ENCODE results near the gene PAMR1.

The PAMR1 gene

DNA sequence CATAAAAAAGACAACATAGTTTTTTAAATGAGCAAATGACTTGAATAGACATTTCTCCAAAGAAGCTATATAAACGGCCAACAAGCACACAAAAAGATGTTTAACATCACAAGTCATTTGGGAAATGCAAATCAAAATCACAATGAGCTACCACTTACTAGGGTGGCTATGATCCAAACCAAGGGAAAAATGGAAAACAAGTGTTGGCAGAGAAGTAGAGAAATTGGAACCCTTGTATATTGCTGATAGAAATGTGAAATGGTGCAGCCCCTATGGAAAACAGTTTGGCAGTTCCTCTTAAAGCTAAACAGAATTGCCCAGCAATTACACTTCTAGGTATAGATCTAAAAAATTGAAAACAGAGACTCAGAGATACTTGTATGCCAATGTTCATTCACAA is 29.0 kb downstream of the PAMR1 start:
- no peak for DNase-seq (ENCODE audit: low spot score)

DNA sequence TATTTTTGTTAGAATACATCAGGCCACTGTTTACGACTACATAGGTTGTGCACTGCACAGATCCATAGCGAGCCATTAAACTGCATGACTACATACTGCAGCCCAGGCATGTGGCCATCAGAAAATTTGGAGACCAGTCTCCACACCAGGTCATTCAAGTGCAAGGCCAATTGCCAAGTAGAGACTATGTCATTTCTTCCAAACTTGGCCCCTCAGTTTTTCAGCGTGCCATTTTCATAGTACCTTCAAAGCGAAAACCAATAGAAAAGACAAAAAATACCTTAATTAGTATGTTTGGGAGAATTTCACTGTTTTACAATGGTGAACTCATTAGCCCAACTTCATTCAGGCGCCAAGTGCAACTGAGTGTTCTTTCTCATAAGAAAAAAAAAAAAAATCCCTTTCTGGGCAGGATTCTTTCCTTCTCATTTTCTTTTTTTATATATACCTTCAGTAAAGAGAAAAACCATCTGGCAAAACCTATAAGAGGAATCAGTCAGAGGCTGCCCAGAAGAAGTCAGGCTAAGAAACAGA is 30.4 kb downstream of the PAMR1 start:
- no peak for DNase-seq (ENCODE audit: low spot score)

DNA sequence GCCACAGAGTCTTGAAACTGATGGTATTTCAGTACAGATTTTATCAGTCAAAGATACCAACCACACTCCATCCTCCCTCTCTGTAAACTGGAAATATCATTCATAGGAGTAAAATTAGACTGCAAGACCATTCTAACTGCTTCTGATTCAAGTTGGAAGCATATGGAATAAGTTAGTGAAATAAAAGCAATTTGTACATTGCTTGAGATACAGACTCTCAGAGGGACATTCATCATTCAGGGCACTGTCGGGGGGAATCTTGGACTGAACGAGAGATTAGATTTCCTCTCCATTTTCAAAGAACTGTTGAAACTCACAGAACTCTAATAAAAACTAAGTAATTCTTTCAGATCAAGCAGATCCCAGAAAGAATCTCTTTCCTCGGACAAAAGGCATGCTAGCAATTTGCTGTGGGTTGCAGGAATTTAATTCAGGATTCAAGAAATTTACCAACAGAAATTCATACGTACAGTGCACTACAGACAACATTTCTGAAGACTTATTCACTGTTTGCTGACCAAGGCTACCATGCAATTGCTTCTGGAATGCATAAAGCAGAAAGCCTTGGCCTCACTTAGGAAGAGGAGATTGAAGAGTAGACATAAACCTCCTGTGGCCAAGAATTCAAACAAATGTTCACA is 34.1 kb downstream of the PAMR1 start:
- DNase-seq (ENCODE audit: low spot score) = no peak

DNA sequence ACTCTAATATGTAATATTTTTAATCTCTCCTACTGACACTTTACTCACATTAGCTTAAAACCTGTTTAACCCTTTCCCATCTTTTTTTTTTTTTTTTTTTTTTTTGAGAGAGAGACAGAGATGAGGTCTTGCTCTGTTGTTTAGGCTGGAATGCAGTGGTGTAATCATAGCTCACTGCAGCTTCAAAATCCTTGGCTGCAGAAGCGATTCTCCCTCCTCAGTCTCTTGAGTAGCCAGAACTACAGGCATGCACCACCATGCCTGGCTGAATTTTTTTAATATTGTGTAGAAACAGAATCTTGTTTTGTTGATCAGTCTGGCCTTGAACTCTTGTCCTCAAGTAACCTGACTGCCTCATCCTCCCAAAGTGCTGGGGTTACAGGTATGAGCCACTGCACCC is 37.3 kb downstream of the PAMR1 start:
- DNase-seq (ENCODE audit: low spot score) = no peak

DNA sequence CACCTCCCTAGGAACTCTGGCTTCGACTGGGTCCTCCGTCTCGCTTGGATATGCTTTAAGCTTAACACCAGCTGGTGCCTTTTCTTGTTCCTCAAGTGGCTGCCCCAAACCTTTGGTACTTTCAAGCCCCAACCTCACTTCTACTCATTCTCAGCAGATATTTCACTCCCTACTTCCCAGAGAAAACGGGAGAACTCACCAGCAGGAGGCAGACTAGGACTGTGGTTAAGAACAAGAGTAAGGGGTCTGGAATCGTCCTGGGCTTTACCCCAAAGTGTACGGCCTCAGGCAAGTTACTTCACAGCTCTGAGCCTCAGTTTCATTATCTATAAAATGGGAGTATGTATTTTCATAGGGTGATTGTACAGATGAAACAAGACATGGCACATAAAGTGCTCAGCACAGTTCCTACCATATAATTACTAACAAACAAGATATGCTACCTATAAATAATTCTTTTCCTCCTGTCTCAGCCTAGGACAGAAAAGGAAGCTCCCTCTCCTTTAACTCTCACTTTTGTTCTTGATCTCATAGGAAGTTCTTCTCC is 37.8 kb downstream of the PAMR1 start:
- peak; percentile 58 for DNase-seq (ENCODE audit: low spot score)

DNA sequence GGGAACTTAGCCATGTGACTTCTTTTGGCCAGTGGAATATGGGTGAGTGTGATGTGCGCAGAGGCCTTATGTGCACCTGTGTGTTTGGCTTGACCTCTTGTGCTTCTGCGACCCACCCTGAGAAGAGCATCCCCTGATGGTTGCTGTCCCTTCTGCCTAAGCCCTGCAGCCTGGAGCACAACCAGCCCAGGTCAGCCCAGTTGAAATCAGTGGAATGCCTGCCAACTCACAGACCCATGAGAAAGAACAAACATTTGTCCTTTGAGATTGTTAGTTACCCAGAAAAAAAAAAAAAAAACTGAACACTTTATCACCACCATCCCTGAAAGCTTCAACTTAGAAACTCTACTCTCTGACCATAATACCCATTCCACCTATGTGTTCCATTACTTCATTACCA is 38.5 kb downstream of the PAMR1 start:
- DNase-seq (ENCODE audit: low spot score) = no peak

DNA sequence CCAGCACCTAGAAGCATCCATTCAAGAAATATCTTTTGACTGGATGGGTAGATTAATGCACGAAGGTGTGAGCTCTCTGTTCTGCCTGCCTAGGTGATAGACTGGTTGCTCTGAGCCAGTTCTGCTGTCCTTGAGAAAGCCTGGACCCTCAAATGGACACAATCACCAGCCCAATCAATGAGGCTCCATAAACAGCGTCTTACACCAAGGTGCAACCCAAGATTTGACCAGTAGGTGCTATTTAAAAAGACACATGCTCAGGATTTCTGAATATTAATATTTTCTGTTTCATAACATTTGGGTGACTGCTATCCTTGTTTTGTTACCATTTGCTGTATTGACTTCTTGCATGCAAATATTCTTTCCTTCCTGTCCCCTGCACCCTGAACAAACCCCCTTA is 39.0 kb downstream of the PAMR1 start:
- DNase-seq (ENCODE audit: low spot score) = no peak

DNA sequence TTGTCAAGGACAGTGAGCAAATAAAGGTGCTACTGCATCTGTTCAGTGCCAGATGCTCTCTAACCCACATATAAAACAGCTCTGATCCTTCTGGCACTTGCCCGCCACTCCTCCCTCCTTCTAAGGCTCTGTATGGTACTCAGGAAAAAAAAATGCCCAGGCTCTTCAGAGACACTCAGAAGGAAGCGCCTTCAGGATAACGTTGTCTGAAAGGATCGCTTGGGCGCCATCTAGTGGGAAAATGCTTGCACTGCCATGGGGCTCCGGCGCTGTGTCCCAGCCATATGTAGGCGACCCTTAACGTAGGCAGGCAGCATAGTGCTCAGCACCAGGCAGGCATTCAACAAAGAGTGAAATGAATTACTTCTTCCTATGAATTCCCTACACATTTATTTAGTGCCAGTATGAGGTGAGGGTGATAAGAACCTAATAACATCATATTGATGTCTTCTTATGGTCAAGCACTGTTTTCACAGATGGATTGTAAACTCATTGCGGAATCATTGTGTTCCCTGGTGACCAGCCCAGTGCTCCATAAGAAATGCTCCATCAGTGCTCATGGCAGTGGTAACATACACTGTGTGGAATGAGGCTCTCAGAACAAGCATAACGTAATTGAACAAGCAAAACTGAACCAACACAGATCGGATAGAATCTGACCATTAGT is 39.6 kb downstream of the PAMR1 start:
- peak; percentile 82 for DNase-seq (ENCODE audit: low spot score)

DNA sequence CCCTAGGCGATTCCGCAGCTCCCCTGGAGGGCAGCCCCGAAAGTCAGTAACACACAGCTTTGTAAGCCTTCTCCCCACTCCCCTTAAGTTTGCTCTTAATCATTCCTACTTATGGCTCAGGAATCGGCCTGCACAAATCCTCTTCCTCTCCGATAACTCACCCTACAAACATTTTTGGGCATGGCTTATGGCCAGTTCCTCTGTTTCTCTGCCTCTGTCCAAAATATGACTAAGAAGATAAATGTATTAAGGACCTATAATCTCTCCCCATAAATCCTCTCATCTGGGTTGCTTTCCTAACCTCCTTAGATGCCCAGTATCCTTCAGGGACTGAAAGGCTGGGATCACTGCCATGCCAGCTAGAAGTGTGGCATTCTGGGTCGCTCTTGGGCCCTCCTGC is 41.0 kb downstream of the PAMR1 start:
- DNase-seq (ENCODE audit: low spot score) = no peak

DNA sequence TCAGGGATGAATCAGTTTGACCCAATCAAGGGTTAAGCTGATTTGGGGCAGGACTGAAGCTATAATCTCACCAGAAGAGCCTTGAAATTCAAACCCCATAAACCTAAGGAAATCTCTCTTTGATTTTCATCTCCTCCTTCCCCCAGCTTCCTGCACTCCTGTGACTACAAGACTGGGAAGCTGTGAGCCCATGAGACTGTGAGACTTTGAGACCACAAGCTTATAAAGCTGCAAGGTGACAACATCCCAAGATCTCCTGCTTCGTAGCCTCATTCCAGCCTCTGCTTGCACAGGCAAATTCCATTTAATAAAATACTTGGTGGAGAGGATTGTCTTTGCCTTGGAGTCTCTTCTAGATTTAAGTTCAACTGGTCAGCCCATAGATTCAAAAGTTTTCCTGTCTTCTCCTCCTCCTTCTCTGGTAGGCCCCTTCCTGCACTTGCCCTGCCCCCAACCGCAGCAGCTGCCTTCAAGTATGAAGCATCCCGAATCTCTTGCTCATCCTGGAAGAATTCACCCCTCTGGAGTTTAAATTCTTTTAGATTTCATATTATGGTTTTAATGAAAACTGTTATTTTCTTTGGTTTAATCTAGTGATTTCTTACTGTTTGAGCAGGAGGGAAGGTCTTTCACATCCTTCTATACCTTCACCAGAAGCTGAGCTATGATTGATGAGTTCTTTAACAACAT is 42.1 kb downstream of the PAMR1 start:
- no peak for DNase-seq (ENCODE audit: low spot score)

DNA sequence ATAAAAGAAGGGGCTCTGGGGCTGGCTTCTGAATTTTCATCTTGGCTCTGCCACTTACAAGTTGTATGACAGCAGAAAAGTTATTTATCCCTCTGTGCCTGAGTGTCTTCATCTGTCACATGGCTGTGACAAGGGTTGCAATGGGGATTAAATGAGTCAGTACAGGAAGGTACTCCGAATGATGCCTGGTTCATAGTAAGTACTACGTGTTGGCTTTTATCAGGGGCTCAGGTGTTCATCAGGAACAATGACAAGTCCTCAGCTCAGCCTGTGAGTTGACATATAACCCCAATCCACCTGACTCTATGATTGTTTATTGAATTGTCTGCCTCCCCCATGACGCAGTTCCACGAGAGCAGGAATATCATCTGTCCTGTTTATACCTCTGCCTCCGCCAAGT is 45.7 kb downstream of the PAMR1 start:
- DNase-seq (ENCODE audit: low spot score) = no peak

DNA sequence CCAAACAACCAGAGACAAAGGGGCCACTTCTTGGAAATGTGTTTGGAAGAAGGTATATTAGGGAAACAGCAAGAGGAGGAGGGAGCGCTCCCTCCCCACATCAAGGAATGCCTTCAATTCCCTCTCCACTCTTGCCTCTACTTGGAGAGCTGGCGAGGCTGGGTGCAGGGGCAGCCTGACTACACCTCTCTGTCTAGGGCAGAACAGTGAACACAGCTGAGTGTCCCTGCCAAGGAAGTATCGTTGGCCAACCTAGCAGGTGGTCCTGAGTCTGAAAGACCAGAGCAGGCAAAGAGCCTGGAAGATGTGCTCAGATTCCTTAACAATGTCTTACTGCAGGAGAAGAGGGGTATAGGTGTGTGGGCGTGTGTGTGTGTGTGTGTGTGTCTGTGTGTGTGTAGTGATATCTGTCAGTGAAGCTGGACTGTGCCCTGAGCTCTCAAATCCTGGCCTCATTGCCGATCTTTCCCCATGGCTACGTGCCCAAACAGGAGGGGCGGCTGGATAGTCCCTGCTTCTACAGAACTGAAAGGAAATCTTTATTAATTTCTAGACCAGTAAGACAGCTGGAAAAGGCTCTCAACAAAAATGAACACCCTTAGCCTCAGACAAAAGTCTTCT is 46.8 kb downstream of the PAMR1 start:
- DNase-seq (ENCODE audit: low spot score) = no peak

DNA sequence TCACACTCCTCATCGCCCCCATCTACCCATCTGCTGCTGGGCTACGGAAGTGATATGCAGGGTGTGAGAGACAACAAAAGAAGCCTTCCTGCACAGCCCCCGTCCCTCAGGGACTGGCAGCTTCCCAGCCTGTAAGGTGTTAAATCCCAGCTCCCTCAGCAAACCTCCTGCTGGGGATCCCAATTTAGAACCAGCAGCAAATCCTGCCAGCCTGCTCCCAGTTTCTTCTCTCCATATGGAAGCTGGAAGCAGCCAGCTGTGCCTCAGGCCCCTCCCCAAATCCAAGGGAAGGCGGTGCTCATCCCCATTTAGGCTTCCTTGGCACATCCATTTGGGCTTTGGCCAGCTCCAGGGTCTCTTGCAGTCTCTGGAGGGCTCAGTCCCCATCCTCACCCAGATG is 47.5 kb downstream of the PAMR1 start:
- DNase-seq (ENCODE audit: low spot score) = peak; percentile 45

DNA sequence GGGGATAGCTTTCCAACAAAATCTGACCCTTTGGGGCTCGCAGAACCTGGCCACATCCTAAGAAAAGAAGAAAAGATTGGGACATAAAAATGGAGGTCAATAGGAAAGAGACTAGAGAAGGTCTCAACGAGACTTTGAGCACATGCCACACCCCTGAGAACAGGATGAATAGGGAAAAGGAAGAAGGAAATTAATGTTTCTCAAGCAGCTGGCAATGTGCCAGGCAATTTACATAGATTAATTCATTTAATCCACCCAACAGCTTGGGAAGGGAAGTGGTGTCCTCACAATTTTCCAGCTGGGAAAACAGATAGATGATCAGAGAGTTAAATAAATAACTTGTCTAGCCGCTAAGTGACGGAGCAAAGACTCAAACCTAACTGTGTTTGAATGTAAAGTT is 50.7 kb downstream of the PAMR1 start:
- DNase-seq (ENCODE audit: low spot score) = no peak

DNA sequence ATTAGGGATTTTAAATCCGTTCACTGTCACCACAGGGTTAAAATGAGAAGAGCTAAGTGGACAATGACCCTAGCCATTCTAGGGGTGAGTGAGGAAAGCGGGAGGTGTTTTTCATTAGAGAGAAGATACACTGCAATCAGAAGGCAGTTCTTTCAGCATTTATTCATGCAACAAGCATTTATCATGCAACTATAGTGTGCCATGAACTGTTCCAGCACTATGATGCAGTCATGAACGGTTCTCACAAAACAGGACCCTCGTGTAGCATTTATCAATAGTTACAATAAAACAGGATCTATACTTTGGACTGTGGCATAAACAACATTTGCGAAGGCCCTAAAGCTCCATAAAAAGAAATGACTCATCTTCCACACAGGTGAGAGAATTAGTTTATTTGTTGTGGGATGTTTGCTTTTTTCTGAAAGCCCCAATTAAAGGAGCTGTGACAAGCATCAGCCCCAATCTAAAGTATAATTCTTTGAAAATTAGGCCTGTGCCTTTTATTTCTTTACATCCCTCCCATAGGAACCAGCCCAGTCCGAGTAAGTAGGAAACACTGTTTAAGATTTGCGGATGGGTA is 51.5 kb downstream of the PAMR1 start:
- no peak for DNase-seq (ENCODE audit: low spot score)

DNA sequence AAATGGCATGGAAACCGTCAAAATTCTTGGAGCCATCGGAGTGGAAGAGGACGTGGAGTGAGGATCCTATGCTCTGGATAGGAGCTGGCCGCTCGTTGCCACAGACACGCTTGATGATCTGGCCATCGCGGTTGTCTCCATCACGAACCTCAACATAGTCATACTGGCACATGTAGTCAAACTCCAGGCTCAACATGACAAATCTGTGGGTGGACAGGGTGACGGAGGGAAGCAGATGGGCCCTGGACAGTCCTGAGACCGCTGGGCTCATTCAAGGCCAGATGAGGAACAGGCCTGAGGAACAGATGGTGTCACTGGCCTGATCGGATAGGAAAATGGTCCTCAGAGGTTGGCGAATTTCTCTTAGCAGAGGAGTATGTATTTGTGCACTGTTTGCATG is 54.8 kb downstream of the PAMR1 start:
- DNase-seq (ENCODE audit: low spot score) = no peak

DNA sequence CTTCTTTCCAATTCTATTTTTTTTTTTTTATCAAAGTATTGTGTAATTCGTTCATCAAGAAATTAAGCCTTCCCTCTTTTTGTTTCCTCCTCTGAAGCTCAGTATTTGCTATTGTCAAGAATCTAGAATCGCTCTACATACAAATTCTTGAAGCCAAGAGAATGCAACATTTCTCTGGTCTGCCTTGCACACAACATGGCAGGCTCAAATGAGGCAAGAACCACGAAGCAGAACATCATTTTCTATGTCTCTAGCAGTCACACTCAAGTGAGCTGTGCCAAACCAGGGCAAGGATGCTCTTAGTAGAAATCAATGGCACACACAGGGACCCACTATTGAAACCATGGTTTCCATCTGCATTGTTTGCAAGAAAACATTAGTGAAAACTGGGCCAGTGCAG is 59.4 kb downstream of the PAMR1 start:
- no peak for DNase-seq (ENCODE audit: low spot score)

DNA sequence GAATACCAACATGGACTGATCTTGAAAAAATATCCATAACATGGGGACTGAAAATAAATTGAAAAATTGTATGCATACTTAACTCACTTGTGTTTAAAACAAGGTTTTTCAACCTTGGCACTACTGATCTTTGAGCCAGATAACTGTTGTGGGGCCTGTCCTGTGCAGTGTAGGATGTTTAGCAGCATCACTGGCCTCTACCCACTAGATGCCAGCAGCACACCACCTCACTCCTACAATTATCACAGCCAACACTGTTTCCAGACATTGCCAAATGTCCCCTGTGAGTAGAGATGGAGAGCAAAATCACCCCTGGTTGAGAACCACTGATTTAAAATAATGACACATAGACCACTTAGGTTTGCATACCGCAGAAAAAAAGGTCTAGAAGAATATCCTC is 61.1 kb downstream of the PAMR1 start:
- DNase-seq (ENCODE audit: low spot score) = no peak

DNA sequence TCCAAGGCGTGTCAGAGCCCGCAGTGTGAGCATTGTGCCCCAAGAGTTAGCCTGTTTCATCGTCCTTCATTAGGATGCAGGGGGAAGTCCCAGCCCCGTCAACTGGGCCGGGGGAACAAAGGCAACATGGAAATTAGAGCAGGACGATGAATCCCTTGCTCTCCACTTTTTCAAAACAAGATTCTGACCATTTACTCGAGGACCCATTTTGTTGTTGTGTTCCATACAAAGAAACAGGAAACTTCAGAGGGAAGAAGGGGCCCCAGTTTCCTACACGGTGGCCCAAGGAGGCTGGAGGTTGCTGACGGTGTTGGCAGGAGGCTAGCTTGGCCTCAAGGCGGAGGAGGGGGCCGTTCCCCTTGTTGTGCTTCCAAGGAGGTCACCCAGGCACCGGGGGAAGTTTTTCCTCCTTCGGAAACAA is 62.1 kb downstream of the PAMR1 start:
- no peak for DNase-seq (ENCODE audit: low spot score)

DNA sequence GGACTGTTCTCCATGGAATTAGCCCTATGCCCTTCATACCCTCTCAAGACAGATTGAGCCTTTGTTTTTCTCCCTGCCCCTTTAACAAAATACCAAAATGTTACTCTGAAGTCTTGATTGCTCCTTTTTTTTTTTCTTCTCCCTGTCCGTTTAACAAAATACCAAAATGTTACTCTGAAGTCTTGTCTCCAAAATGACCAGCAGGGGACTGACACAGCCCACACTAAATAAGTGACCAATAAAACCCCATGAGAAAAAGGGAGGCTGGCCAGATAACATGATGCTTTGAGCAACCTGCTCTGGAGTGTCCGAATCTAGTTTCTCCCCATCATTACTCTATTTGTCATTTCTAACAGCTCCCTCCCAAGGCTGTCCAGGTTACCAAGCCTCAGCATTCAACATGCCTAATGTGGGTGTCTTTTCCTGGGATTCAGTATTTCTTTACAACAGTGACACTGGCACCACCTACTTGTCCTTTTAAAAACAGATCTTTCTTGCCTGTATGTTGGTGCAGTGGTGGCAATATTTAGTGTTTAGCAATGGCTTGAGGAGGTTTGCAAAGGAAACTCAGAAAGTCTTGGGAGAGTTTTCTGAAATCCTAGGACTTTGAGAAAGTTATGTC is 63.4 kb downstream of the PAMR1 start:
- no peak for DNase-seq (ENCODE audit: low spot score)

DNA sequence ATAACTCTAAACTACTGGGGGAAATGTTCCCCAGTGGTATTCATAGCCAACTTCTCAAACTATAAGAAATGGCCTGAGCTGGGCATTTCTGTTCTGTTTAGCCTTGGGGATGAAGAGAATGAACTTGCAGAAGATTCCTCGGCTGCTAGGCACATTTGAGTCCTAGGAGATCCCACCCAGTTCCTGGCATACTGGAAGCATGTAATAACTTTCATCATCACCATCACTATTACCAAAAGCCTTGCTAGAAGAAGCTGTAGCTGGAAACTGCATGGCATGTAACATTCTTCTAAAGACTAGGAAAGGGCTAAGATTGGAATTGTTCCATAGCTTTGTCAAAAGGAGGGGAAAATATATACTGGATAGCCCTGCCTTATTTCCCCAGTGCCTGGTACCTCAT is 65.9 kb downstream of the PAMR1 start:
- no peak for DNase-seq (ENCODE audit: low spot score)

DNA sequence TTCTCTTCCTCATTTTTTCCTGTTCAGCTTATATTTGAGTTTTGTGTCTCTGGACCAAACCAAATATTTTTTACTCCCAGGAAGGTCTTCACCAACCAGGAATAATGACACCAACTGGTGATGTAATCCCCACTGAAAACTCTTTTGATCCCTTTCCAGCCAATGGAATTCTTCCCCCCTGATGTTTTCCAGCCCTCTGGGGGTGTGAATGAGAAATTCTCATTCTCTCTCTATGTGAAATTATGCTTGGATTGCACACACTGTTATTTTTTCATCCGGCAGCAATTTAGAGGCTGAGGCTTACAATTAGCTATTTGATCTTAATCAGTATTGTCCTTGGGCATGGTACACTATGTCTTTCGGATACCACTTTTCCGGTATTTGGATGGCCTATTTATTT is 66.6 kb downstream of the PAMR1 start:
- no peak for DNase-seq (ENCODE audit: low spot score)
